Activated CD4-positive, alpha-beta T cell treated with anti-CD3 and anti-CD28 coated beads for 36 hours (primary cell): ENCODE results near the gene TEX35. TPM values are rescaled to one million over a fixed set of nuclear protein-coding genes. Genes with fewer than 3 reads are reported as not detected.
A peak's percentile ranks its signal among the peaks of the same experiment; 100 is the strongest.

Source experiments
- ATAC-seq: fragments of 200-7000 bp; cut with Tn5 transposase; one replicate; pipeline ENCODE4 v1.10.0; 2021; ENCODE audit warnings: mild to moderate bottlenecking, moderate library complexity
- CTCF ChIA-PET: fragments of 350-600 bp; sonication (Branson Sonifier 250); formaldehyde crosslinking; loops from one replicate; lab custom pipeline; 2021; ENCODE audit warnings: antibody characterized with exemption; lab: Charles Lee
- POLR2A ChIA-PET: fragments of 350-600 bp; sonication (Branson Sonifier 250); formaldehyde crosslinking; loops from one replicate; lab custom pipeline; 2021; ENCODE audit warnings: antibody characterized with exemption, inconsistent platforms; lab: Charles Lee
- DNase-seq: peaks from one replicate; pipeline ENCODE4 v3.0.0-alpha.2; 2020
- H3K27ac Mint-ChIP-seq: one replicate; pipeline ENCODE4 v1.8.0; 2021; ENCODE audit warnings: mixed read lengths
- H3K27me3 Mint-ChIP-seq: one replicate; pipeline ENCODE4 v1.8.0; 2021; ENCODE audit warnings: mixed read lengths
- H3K36me3 Mint-ChIP-seq: one replicate; pipeline ENCODE4 v1.8.0; 2021; ENCODE audit warnings: low read depth, mixed read lengths
- H3K4me1 Mint-ChIP-seq: one replicate; pipeline ENCODE4 v1.8.0; 2021; ENCODE audit warnings: mixed read lengths
- H3K4me3 Mint-ChIP-seq: one replicate; pipeline ENCODE4 v1.8.0; 2021; ENCODE audit warnings: mild to moderate bottlenecking, moderate library complexity, mixed read lengths
- H3K9me3 Mint-ChIP-seq: one replicate; pipeline ENCODE4 v1.8.0; 2021; ENCODE audit warnings: low read depth, mixed read lengths
- intact Hi-C, 2 experiments: fragments of 100-400 bp; cut with DNase I in 1 of 2; cut with micrococcal nuclease in 1 of 2; formaldehyde crosslinking; loops; one replicate each; pipeline versions ENCODE4 v1.14.2 to v1.15.1; 2022 to 2024; cut with DNase I, micrococcal nuclease
- total RNA-seq, 2 experiments: library from RNA; stranded (reverse); gene quantifications; one replicate each; pipeline ENCODE4 v1.2.3, GENCODE V29; 2021

TEX35 gene
- total RNA-seq, 2 experiments from 2014 or later = not detected

DNA sequence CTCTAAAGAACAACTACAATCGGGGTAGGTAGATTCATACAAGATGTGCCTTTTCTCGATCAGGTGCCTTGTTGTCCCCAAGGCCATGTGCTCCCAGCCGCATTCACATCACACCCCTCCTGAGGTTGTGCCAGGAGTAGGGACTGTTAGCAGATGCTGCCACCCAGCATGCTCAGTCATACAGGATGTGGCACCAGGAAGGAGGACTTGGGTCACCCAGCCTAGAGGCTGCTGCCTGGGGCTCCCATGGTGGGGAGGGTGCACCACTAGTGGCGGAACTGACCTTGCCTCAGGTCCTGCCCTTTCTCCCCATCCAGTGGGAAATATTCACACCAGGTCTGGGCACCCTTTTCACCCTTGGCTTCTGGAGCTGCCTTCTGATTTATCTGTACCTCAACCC lies 8.3 kb downstream of the TEX35 start:
- Mint-ChIP-seq H3K27ac (no peak overlapping the region), H3K4me1 (no peaks in the 10 kb centered on the region), H3K4me3 (no peak overlapping the region), H3K36me3 (no peaks in the 10 kb centered on the region), H3K9me3 (no peaks in the 10 kb centered on the region), H3K27me3 (no peaks in the 10 kb centered on the region)
- ChIA-PET CTCF (interaction anchor here (1.5 kb wide), 1 partner anchor 21 kb away, joined by 3 read pairs; no protein-coding TSS in a partner anchor), POLR2A (no interaction called here)
- ATAC-seq (no peak), DNase-seq (no peak)
- intact Hi-C loops = no loop called here

DNA sequence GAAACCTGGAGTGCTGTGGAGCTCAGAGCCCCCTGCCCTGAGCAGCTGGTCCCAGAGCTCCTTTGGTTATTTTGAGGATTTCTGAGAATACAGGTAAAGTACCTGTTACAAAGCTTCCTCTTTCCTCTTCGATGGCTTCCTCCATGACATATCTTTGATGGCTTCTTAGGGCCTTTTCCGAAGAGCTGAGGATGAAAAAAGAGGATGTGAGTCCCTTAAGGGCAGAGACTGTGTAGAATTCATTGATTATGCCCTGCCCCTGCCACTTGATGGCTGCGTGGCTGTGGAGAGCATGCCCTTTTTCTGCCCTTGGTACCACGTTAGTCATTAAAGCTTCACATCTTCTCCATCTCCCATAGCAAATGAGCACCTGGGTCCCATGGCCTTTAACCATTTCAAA lies 14.2 kb downstream of the TEX35 start:
- no peaks in the 10 kb centered on the region for H3K4me1 Mint-ChIP-seq
- H3K27ac Mint-ChIP-seq = no peak overlapping the region
- ChIA-PET CTCF (interaction anchor here (1.0 to 1.6 kb wide), 3 partner anchors 25 to 476 kb away, joined by 4 read pairs; no protein-coding TSS in a partner anchor), POLR2A (no interaction called here)
- DNase-seq (no peak), ATAC-seq (no peak)
- H3K4me3 Mint-ChIP-seq = no peak overlapping the region
- intact Hi-C loops = no loop called here
- no peaks in the 10 kb centered on the region for H3K9me3 Mint-ChIP-seq
- no peaks in the 10 kb centered on the region for H3K36me3 Mint-ChIP-seq
- no peaks in the 10 kb centered on the region for H3K27me3 Mint-ChIP-seq

DNA sequence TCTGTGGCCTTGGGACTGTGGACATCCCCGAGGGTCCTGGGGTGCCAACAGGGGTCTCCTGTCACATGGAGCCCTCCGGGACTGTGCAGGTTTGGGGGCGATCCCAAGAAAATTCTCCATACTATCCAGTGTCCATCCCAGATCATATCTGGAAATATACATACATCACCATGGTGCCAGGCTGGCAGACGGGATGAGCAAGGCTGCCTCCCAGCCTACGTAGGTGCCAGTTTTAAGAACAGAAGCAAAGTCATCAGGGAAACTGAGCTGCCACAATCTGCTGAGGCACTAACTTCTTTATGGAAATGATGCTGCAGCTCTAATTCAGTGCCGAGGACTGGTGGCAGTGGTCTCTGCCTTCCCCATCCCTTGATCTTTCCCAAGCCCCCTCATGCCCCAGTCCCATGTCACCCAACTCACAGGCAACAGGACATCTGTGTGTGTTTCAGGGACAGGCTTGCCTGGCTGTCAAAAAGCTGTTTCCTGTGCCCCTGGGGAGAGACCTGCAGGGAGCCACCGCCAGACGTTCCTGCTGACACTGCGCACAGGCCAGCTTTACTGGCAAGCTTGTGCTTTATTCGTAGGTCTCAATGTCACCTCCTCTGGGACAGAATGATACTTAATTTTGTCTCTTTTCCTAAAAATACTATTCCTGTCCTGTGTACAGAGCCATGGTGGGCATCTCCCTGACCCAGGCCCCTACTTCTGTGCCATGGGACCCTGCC lies 15.5 kb downstream of the TEX35 start:
- no peak for ATAC-seq
- H3K4me1 Mint-ChIP-seq = no peaks in the 10 kb centered on the region
- DNase-seq = no peak
- H3K4me3 Mint-ChIP-seq = no peak overlapping the region
- CTCF ChIA-PET = interaction anchor here (0.6 to 1.6 kb wide), 9 partner anchors 9 to 1443 kb away, joined by 3 to 5 read pairs (median 3); no protein-coding TSS in a partner anchor
- POLR2A ChIA-PET = interaction anchor here (0.6 kb wide), 1 partner anchor 564 kb away, joined by 6 read pairs; no protein-coding TSS in a partner anchor
- H3K9me3 Mint-ChIP-seq = no peaks in the 10 kb centered on the region
- H3K36me3 Mint-ChIP-seq = no peaks in the 10 kb centered on the region
- intact Hi-C loops = no loop called here
- H3K27me3 Mint-ChIP-seq = no peaks in the 10 kb centered on the region
- no peak overlapping the region for H3K27ac Mint-ChIP-seq

DNA sequence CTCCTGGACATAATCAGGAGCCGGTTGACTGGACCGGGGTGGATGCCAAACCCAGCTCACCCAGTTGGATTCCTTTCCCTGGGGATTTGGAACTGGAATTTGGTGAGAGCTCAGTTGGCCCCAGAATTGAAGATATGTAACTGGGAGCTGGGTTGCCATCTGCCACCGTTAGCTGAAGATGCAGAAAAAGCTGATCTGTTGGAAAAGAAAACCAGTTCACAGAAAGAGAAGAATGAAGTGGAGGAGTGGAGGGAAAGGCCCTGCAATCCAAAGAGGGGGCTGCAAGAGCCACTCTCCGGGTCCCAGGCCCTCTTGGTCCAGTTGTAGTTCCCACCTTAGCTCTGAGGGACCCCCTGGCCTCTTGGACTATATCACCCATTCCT lies 16.0 kb downstream of the TEX35 start:
- Mint-ChIP-seq H3K27ac (no peak overlapping the region), H3K4me3 (no peak overlapping the region), H3K27me3 (no peaks in the 10 kb centered on the region), H3K36me3 (no peaks in the 10 kb centered on the region), H3K4me1 (no peaks in the 10 kb centered on the region), H3K9me3 (no peaks in the 10 kb centered on the region)
- DNase-seq = no peak
- intact Hi-C loops = no loop called here
- ChIA-PET POLR2A (no interaction called here), CTCF (interaction anchor here (0.6 to 1.6 kb wide), 7 partner anchors 9 to 1442 kb away, joined by 3 to 5 read pairs (median 3); no protein-coding TSS in a partner anchor)
- ATAC-seq = no peak

DNA sequence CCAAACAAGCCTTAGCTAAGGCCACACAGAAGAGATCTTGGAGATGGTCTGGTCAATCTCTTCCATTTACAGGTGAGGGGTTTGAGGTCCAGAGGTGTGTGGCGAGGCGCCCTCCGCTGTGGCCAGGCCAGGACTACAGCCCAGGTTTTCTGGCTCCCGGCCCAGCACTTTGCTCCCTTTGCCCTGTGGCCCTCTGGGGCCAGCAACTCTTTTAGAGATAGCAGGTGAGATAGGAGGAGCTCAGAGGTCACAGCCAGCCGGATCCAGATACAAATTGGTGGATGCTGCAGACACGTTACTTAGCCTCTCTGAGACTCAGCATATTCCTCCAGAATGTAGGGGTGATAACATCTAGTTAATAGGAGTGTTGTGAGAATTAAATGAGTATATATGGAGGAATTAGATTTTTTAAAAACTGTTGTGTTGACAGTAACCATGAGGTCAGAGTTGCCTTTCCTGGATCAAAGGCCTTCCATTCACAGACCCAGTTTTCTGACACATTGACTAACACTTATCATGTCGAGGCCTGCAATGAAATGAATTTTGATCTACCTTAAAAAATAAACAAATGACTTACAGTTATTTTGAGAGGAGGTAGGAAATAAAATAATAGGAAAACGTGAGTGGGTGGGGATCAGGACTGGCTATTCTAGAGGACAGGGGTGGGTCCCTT lies 16.6 kb downstream of the TEX35 start:
- ChIA-PET POLR2A (no interaction called here), CTCF (interaction anchor here (0.6 to 1.5 kb wide), 5 partner anchors 10 to 1441 kb away, joined by 3 to 5 read pairs (median 3); no protein-coding TSS in a partner anchor)
- Mint-ChIP-seq H3K27ac (no peak overlapping the region), H3K4me1 (no peaks in the 10 kb centered on the region), H3K36me3 (no peaks in the 10 kb centered on the region), H3K4me3 (no peak overlapping the region), H3K27me3 (no peaks in the 10 kb centered on the region), H3K9me3 (no peaks in the 10 kb centered on the region)
- ATAC-seq (no peak), DNase-seq (no peak)
- intact Hi-C loops = no loop called here

DNA sequence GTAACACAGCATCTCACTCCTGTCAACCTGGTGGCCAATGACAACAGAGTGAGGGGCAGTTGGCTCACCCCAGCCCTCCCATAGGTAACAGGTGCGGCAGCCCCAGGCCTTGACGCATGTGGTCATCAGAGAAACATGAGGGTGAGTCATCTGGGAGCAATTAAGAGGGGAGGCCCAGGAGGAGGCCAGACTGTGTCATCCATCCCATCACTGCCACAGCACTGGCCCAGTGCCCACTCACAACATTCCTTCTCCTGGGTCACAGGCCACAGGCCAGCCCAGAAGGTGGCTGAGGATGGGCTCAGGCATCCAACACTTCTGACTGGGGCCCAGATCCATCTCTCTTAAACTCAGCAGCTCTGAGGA lies 17.1 kb downstream of the TEX35 start:
- Mint-ChIP-seq H3K27ac (no peak overlapping the region), H3K9me3 (no peaks in the 10 kb centered on the region), H3K36me3 (no peaks in the 10 kb centered on the region), H3K4me3 (no peak overlapping the region), H3K27me3 (no peaks in the 10 kb centered on the region), H3K4me1 (no peaks in the 10 kb centered on the region)
- CTCF ChIA-PET = interaction anchor here (0.6 to 1.4 kb wide), 2 partner anchors 14 to 578 kb away, joined by 3 read pairs; no protein-coding TSS in a partner anchor
- no peak for DNase-seq
- ATAC-seq = no peak
- POLR2A ChIA-PET = no interaction called here
- intact Hi-C loops = no loop called here

DNA sequence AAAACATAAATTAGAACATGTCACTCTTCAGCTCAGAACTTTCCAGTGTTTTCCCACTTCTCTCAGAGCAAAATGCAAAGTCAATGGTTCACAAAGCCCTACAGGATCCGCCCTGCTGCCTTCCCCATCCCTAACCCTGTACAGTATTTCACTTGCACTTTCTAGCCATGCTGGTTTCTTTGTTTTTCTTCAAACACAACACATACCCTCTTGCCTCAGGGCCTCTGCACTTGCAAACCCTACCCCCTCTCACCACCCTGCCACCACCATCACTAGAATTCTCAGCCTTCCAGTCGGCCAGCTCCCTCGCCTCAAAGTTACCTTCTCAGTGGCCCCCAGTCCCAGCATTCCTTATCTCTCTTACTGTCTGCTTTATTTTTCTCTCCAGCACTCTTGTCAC lies 17.6 kb downstream of the TEX35 start:
- no peak for DNase-seq
- ATAC-seq = no peak
- Mint-ChIP-seq H3K4me3 (no peak overlapping the region), H3K9me3 (no peaks in the 10 kb centered on the region), H3K27ac (no peak overlapping the region), H3K36me3 (no peaks in the 10 kb centered on the region), H3K27me3 (no peaks in the 10 kb centered on the region), H3K4me1 (no peaks in the 10 kb centered on the region)
- ChIA-PET CTCF (interaction anchor here (1.4 kb wide), 1 partner anchor 15 kb away, joined by 3 read pairs; no protein-coding TSS in a partner anchor), POLR2A (no interaction called here)
- intact Hi-C loops = no loop called here

DNA sequence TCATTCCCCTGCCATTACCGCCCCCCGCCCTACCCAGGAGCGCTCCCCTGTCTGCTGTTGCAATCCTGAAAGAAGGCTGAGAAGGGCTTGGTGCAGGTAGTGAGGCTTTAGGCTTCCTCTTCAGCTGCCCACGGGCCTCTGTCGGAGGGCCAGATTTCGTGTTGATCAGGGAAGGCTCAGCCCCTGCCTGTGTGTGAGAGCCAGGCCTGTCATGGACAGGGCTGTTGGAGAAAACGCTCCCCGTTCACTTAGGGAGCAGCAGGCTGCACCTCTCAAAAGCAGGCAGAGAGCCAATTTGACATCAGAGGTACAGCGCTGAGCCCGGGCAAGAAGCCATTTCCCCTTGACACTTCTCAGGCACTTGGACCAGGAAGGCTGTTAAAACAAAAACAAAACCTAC lies 19.0 kb downstream of the TEX35 start:
- H3K9me3 Mint-ChIP-seq = no peaks in the 10 kb centered on the region
- ChIA-PET CTCF (interaction anchor here (0.5 to 2.3 kb wide), 20 partner anchors 9 to 1892 kb away, joined by 3 to 16 read pairs (median 4); no protein-coding TSS in a partner anchor), POLR2A (no interaction called here)
- H3K27me3 Mint-ChIP-seq = no peaks in the 10 kb centered on the region
- no peaks in the 10 kb centered on the region for H3K4me1 Mint-ChIP-seq
- DNase-seq = no peak
- ATAC-seq = peak; percentile 33
- no peak overlapping the region for H3K27ac Mint-ChIP-seq
- no peaks in the 10 kb centered on the region for H3K36me3 Mint-ChIP-seq
- H3K4me3 Mint-ChIP-seq = no peak overlapping the region
- intact Hi-C loops = loop anchor here (1.0 to 2.0 kb wide), 5 partner anchors 221 to 837 kb away; no protein-coding TSS in a partner anchor

DNA sequence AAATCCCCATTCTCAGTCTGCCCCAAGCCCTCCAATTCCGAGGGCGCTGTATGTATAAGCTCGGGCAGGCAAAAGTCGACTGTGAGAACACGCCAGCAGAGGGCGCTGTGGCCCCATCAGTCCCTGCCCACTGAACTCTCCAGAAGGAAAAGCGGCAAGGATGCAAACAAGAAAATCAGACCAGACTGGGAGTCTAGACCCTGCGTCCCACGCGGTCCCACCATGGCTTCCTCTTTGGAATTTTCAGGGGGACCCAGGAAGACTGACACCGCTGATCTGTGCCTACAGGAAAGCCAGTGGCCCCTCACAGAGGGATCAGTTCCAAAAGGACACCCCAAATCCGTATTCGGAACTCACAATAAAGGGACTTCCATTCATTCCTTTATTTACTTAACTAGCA lies 19.5 kb downstream of the TEX35 start:
- H3K4me1 Mint-ChIP-seq = no peaks in the 10 kb centered on the region
- no peaks in the 10 kb centered on the region for H3K36me3 Mint-ChIP-seq
- ATAC-seq (peak; percentile 84), DNase-seq (peak; percentile 86)
- no peaks in the 10 kb centered on the region for H3K9me3 Mint-ChIP-seq
- CTCF ChIA-PET = interaction anchor here (0.5 to 2.3 kb wide), 22 partner anchors 10 to 1891 kb away, joined by 3 to 16 read pairs (median 4); no protein-coding TSS in a partner anchor
- no peaks in the 10 kb centered on the region for H3K27me3 Mint-ChIP-seq
- no peak overlapping the region for H3K27ac Mint-ChIP-seq
- H3K4me3 Mint-ChIP-seq = no peak overlapping the region
- POLR2A ChIA-PET = no interaction called here
- intact Hi-C loops = loop anchor here (1.0 to 2.0 kb wide), 5 partner anchors 220 to 836 kb away; no protein-coding TSS in a partner anchor

DNA sequence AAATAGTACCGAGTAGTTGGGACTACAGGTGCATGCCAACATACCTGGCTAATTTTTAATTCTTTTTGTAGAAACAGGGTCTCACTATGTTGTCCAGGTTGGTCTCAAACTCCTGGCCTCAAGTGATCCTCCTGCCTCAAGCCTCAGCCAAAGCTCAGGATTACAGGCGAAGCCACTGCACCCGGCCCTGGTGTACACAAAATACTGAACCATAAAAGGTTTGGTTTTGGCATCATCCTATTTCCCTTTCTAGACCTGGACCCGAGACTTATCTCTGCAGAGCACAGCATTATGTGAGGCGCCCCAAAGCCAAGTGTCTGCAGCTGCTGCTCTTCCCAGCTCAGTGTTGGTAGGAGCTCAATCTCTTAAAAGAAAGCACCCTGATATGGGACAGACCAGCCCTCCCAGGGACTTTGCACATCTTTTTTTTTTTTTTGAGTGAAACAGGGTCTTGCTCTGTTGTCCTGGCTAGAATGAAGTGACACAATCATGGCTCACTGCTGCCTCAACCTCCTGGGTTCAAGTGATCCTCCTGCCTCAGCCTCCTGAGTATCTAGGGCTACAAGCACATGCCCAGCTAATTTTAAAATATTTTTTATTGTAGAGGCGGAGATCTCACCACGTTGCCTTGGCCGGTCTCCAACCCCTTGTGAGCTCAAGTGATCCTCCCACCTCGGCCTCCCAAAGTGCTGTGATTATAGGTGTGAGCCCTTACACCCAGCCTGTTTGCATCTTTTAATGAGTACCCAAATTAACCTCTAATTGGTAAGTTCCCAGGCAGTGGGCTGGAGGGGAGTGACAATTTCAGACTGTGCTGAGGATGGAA lies 20.4 kb downstream of the TEX35 start:
- CTCF ChIA-PET = interaction anchor here (0.6 to 2.3 kb wide), 13 partner anchors 10 to 549 kb away, joined by 3 to 16 read pairs (median 3); no protein-coding TSS in a partner anchor
- H3K9me3 Mint-ChIP-seq = no peaks in the 10 kb centered on the region
- H3K4me3 Mint-ChIP-seq = no peak overlapping the region
- no peaks in the 10 kb centered on the region for H3K27me3 Mint-ChIP-seq
- no peak for DNase-seq
- no peaks in the 10 kb centered on the region for H3K4me1 Mint-ChIP-seq
- intact Hi-C loops = loop anchor here (2.0 kb wide), 4 partner anchors 219 to 835 kb away; no protein-coding TSS in a partner anchor
- H3K36me3 Mint-ChIP-seq = no peaks in the 10 kb centered on the region
- no peak overlapping the region for H3K27ac Mint-ChIP-seq
- ATAC-seq = no peak
- POLR2A ChIA-PET = no interaction called here
